Mesendoderm (in vitro differentiated cells): ENCODE results near the gene RAC2.

Experiments
- DNase-seq: peaks from one replicate; pipeline ENCODE4 v3.0.0; 2013
- H2AK5ac ChIP-seq: 2 replicates; pipeline ENCODE4 v1.6.1; 2013; ENCODE audit warnings: low read length, inconsistent platforms
- H2BK120ac ChIP-seq: 2 replicates; pipeline ENCODE4 v1.6.1; 2013; ENCODE audit warnings: low read depth, mild to moderate bottlenecking, low read length, moderate library complexity, mixed read lengths
- H2BK15ac ChIP-seq: replicated peaks from 2 replicates; pipeline ENCODE4 v1.6.1; 2013; ENCODE audit warnings: low read depth, mild to moderate bottlenecking, moderate library complexity
- H2BK5ac ChIP-seq: 2 replicates; pipeline ENCODE4 v1.6.1; 2013; ENCODE audit warnings: low read length, inconsistent platforms
- H3K18ac ChIP-seq: 2 replicates; pipeline ENCODE4 v1.6.1; 2013; ENCODE audit warnings: mild to moderate bottlenecking, low read length, mixed read lengths
- H3K23ac ChIP-seq: one replicate; pipeline ENCODE4 v1.6.1; 2013; ENCODE audit warnings: low read length
- H3K27ac ChIP-seq: 2 replicates; pipeline ENCODE4 v1.5.1; 2013; ENCODE audit warnings: low read depth, mild to moderate bottlenecking, inconsistent platforms, low read length, moderate library complexity
- H3K27me3 ChIP-seq: 2 replicates; pipeline ENCODE4 v1.6.1; 2013; ENCODE audit warnings: low read length, control low read depth, mild to moderate bottlenecking, inconsistent platforms; ENCODE audit not compliant: insufficient read depth, poor library complexity
- H3K36me3 ChIP-seq: 2 replicates; pipeline ENCODE4 v1.6.1; 2013; ENCODE audit warnings: low read length, inconsistent platforms; ENCODE audit not compliant: control insufficient read depth, insufficient read depth
- H3K4ac ChIP-seq: one replicate; pipeline ENCODE4 v1.6.1; 2013; ENCODE audit warnings: low read depth, mild to moderate bottlenecking, low read length, moderate library complexity
- H3K4me1 ChIP-seq: 2 replicates; pipeline ENCODE4 v1.6.1; 2013; ENCODE audit warnings: low read depth, low read length, inconsistent platforms; ENCODE audit not compliant: control insufficient read depth
- H3K4me2 ChIP-seq: 2 replicates; pipeline ENCODE4 v1.6.1; 2013; ENCODE audit warnings: low read length
- H3K4me3 ChIP-seq: 2 replicates; pipeline ENCODE4 v1.5.1; 2013; ENCODE audit warnings: mild to moderate bottlenecking, low read length
- H3K56ac ChIP-seq: one replicate; pipeline ENCODE4 v1.6.1; 2013; ENCODE audit warnings: low read length
- H3K79me1 ChIP-seq: 2 replicates; pipeline ENCODE4 v1.6.1; 2013; ENCODE audit warnings: low read length, inconsistent platforms
- H3K79me2 ChIP-seq: 2 replicates; pipeline ENCODE4 v1.6.1; 2013; ENCODE audit warnings: mild to moderate bottlenecking, low read length; ENCODE audit not compliant: control insufficient read depth, insufficient read depth
- H3K9ac ChIP-seq: 2 replicates; pipeline ENCODE4 v1.6.1; 2013; ENCODE audit warnings: low read length, inconsistent platforms
- H4K5ac ChIP-seq: one replicate; pipeline ENCODE4 v1.6.1; 2013; ENCODE audit warnings: low read length
- H4K8ac ChIP-seq: one replicate; pipeline ENCODE4 v1.6.1; 2013; ENCODE audit warnings: low read depth, mild to moderate bottlenecking, control low read depth, low read length, moderate library complexity
- whole genome bisulfite sequencing: extraction: QIAGEN DNeasy Blood & Tissue Kit; methylation state at CpG from one replicate; pipeline ENCODE4 v1.1.7; 2013; ENCODE audit warnings: low lambda C conversion rate, missing lambda C conversion rate; ENCODE audit not compliant: insufficient coverage; ENCODE audit errors: extremely low coverage; 5-methylcytosine and 5-hydroxymethylcytosine counted together

RAC2 gene

DNA sequence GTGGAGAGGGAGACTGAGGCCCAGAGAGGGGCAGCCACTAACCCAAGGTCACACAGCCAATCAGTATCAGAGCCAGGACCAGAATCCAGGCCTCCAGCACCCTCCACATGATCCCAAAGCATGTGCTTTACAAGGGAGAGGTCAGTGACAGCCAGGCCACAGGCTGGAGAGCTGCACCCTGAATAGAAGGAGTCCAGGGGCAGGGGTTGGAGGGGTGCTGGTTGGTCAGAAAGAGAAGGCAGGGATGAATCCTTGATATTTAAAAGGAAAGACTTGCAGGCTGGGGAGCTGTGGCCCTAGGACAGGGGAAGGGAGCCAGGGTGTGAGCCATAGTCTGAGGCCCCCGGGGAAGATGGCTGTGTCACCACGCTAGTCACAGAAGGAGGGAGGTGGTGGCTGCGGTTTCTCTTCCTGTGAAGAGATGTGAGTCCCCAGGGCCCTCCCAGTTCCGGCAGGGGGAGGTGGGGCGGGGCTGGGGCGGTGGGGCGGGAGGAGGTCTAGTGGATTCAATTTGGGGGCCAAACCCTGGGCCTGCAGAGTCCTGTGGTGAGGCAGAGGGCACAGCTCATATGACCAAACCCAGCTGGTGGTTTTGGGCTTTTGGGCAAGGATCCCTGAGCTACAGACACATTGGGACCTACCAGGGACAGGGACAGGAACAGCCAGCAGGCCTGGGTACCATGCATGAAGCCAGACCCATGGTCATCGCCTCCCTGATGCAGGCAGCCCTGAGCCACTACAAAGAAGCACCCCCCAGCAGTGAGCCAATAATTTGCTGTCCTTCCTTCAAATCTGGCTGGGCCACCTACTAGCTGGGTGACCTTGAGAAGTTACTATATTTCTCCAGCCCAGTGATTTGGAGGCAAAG, 14.0 kb downstream of the RAC2 start:
- no peaks in the 10 kb centered on the region for H3K36me3 ChIP-seq
- H3K18ac ChIP-seq: no peak overlapping the region
- no peak overlapping the region for H3K4me3 ChIP-seq
- no peak overlapping the region for H3K9ac ChIP-seq
- H2BK120ac ChIP-seq: no peak overlapping the region
- H3K27me3 ChIP-seq: no peaks in the 10 kb centered on the region
- DNase-seq: no peak
- H4K8ac ChIP-seq: no peak overlapping the region
- no peak overlapping the region for H4K5ac ChIP-seq
- no peaks in the 10 kb centered on the region for H3K79me2 ChIP-seq
- H2BK5ac ChIP-seq: no peak overlapping the region
- H2BK15ac ChIP-seq: no peak overlapping the region
- H3K4me1 ChIP-seq: no peaks in the 10 kb centered on the region
- no peak overlapping the region for H2AK5ac ChIP-seq
- H3K4me2 ChIP-seq: no peak overlapping the region
- no peak overlapping the region for H3K23ac ChIP-seq
- no peak overlapping the region for H3K27ac ChIP-seq
- H3K79me1 ChIP-seq: no peaks in the 10 kb centered on the region
- no CpG with 5 or more reads among the region's 8 CpGs for WGBS
- H3K4ac ChIP-seq: no peak overlapping the region
- H3K56ac ChIP-seq: no peak overlapping the region

DNA sequence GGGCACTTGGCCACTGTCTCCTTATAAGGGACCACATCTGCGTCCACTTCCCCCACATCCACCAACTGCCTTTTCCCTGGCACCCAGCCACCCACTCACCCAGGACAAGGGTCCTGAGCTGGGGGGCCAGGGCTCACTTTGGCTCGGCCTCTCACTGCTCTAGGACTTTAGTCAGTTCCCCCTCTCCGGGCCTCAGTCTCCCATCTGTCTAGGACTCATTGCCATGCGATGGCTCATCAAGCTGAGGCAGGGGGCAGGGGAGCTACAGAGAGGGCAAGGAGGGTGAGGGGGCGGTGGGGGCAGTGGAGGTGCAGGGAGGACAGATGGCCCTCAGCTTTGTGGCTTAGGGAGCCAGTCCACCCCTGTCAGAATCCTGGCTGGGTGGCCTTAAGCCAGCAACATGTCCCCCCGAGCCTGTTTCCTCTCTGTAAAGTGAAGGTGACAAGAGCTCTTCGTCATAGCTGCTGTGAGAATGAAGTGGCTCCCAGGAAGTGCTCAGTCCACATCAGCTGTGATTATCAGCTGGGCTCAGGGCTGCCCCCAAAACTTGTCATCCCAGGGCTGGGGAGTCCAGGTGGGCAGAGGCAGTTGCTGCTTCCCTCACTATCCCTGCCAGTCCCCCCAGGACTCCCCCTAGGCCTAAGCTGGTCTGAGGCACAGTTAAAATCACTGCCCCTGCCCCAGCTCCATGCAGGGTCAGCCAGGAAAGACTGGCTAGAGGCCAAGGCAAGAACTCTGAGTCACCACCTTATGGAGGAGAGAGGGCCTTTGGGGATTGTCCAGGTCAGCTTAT, 14.9 kb downstream of the RAC2 start:
- Histone ChIP-seq H2BK120ac (no peak overlapping the region), H2BK5ac (no peak overlapping the region), H3K56ac (no peak overlapping the region), H3K36me3 (no peaks in the 10 kb centered on the region), H3K4ac (no peak overlapping the region), H4K5ac (no peak overlapping the region), H2BK15ac (no peak overlapping the region), H3K27ac (no peak overlapping the region), H3K9ac (no peak overlapping the region), H3K4me2 (no peak overlapping the region), H3K18ac (no peak overlapping the region), H3K27me3 (no peaks in the 10 kb centered on the region), H3K79me1 (no peaks in the 10 kb centered on the region), H3K79me2 (no peaks in the 10 kb centered on the region), H3K23ac (no peak overlapping the region), H2AK5ac (no peak overlapping the region), H3K4me1 (no peaks in the 10 kb centered on the region), H3K4me3 (no peak overlapping the region), H4K8ac (no peak overlapping the region)
- DNase-seq: no peak
- WGBS: no CpG with 5 or more reads among the region's 7 CpGs

DNA sequence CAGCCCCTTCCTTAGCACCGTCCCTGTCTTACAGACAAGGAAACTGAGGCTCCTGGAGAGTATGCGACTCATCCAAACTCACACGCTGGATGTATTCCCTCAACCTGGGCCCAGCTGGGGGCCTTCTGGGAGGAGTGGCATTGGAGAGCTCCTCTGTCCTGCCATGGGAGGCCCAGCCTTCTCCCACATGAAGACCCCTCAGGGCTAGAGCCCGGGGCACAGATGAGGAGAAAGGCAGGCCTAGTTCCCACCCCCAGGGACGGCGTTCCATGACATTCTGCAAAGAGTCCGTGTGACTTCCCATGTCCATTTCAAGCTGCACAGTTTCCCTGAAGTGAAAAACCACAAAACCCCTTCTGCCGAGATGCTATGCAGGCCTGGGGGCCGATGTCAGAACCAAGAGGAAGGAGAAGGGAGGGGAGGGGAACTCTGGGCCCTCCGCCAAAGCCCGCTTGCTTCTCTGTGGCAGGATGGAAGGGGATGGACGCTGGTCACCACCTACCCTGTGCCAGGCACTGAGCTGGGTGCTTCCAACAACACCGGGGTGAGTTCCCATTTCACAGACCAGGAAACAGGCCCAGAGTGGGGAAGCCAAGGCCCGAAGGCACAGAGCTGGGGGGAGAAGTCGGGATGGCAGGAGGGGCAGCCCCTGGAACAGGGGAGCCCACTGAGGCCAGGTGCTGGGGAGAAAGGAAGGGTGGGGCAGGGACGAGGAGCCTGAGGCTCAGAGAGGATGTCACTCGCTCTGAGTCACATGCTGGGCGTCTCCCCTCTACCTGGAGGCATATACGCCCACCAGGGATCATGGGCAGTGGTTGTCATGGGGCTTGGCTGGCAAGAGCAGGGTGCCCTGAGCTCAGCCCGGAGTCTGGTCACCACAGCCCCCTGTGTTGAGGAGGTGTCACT, 15.7 kb downstream of the RAC2 start:
- WGBS: no CpG with 5 or more reads among the region's 20 CpGs
- Histone ChIP-seq H3K4ac (no peak overlapping the region), H2BK120ac (no peak overlapping the region), H3K4me3 (no peak overlapping the region), H3K79me1 (no peaks in the 10 kb centered on the region), H2BK5ac (no peak overlapping the region), H3K27ac (no peak overlapping the region), H3K27me3 (no peaks in the 10 kb centered on the region), H3K36me3 (no peaks in the 10 kb centered on the region), H3K23ac (no peak overlapping the region), H3K4me2 (no peak overlapping the region), H2BK15ac (no peak overlapping the region), H3K56ac (no peak overlapping the region), H4K8ac (no peak overlapping the region), H3K79me2 (no peaks in the 10 kb centered on the region), H3K18ac (no peak overlapping the region), H3K4me1 (no peaks in the 10 kb centered on the region), H2AK5ac (no peak overlapping the region), H3K9ac (no peak overlapping the region), H4K5ac (no peak overlapping the region)
- DNase-seq: no peak

- no peaks in the 10 kb centered on the region for H3K36me3 ChIP-seq
- H3K79me1 ChIP-seq: no peaks in the 10 kb centered on the region
- no peak overlapping the region for H4K8ac ChIP-seq
- no peak overlapping the region for H3K4me3 ChIP-seq
- H3K9ac ChIP-seq: no peak overlapping the region
- WGBS: no CpG with 5 or more reads among the region's 14 CpGs
- H3K4ac ChIP-seq: no peak overlapping the region
- no peak overlapping the region for H3K27ac ChIP-seq
- H2BK5ac ChIP-seq: no peak overlapping the region
- H4K5ac ChIP-seq: no peak overlapping the region
- no peak overlapping the region for H2BK120ac ChIP-seq
- H2BK15ac ChIP-seq: no peak overlapping the region
- H3K27me3 ChIP-seq: no peaks in the 10 kb centered on the region
- H3K56ac ChIP-seq: no peak overlapping the region
- H3K23ac ChIP-seq: no peak overlapping the region
- no peaks in the 10 kb centered on the region for H3K4me1 ChIP-seq
- no peak overlapping the region for H3K4me2 ChIP-seq
- no peaks in the 10 kb centered on the region for H3K79me2 ChIP-seq
- H2AK5ac ChIP-seq: no peak overlapping the region
- no peak for DNase-seq
- no peak overlapping the region for H3K18ac ChIP-seq
These were observed 17.6 kb downstream of the RAC2 start for GRCh38 chr22:37226514-37226913.

GRCh38 chr22:37226087-37226486, 18.0 kb downstream of the RAC2 start:
- no peaks in the 10 kb centered on the region for H3K36me3 ChIP-seq
- H3K27ac ChIP-seq: no peak overlapping the region
- no peaks in the 10 kb centered on the region for H3K79me2 ChIP-seq
- H2BK120ac ChIP-seq: no peak overlapping the region
- H3K18ac ChIP-seq: no peak overlapping the region
- H3K4me3 ChIP-seq: no peak overlapping the region
- H3K27me3 ChIP-seq: no peaks in the 10 kb centered on the region
- no peak overlapping the region for H2BK15ac ChIP-seq
- no peak overlapping the region for H2AK5ac ChIP-seq
- H4K5ac ChIP-seq: no peak overlapping the region
- DNase-seq: no peak
- H3K9ac ChIP-seq: no peak overlapping the region
- no peak overlapping the region for H3K56ac ChIP-seq
- H4K8ac ChIP-seq: no peak overlapping the region
- WGBS: no CpG with 5 or more reads among the region's 4 CpGs
- H3K23ac ChIP-seq: no peak overlapping the region
- H3K79me1 ChIP-seq: no peaks in the 10 kb centered on the region
- H3K4me2 ChIP-seq: no peak overlapping the region
- H2BK5ac ChIP-seq: no peak overlapping the region
- H3K4ac ChIP-seq: no peak overlapping the region
- H3K4me1 ChIP-seq: no peaks in the 10 kb centered on the region
